GM10266 (cell line): ENCODE results near the gene ALDH3A2.

Source experiments
- DNase-seq: peaks from one replicate; pipeline ENCODE4 v3.0.0; 2012; ENCODE audit errors: extremely low spot score
- CTCF ChIP-seq: IDR thresholded peaks from 2 replicates; pipeline ENCODE4 v1.5.1; 2012; ENCODE audit warnings: mild to moderate bottlenecking, low read depth; ENCODE audit not compliant: control insufficient read depth, insufficient read depth; ENCODE audit errors: missing control alignments

Gene ALDH3A2

GRCh38 chr17:19656851-19657581, 8.5 kb downstream of the ALDH3A2 start:
- no peak for DNase-seq
- no peak for TF ChIP-seq CTCF

DNA sequence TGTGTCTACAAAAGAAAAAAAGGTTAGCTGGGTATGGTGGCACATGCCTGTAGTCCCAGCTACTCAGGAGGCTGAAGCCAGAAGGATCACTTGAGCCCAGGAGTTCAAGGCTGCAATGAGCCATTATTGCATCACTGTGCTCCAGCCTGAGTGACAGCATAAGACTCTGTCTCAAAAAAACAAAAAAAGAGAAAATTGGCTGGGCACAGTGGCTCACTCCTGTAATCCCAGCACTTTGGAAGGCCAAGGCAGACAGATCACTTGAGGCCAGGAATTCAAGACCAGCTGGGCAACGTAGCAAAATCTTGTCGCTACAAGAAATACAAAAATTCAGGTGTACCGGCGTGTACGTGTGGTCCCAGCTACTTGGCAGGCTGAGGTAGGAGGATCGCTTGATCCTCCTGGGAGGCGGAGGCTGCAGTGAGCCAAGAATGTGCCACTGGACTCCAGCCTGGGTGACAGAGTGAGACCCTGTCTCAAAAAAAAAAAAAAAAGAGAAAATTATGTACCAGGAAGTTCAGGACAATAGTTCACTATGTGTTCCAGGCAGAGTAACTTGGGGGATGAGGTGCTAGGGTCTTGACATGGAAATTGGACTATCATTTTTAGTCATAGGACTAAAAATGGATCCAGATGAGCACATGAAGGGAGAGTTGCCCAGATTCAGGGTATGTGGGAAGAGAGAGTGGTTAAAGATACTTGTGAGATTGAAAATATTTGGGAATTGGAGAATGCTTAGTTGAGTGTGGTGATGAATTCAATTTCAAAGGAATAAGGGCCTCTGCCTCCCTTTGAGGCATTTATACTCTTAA, 11.0 kb downstream of the ALDH3A2 start:
- TF ChIP-seq CTCF: no peak
- no peak for DNase-seq

- no peak for DNase-seq
- no peak for TF ChIP-seq CTCF
Observed at GRCh38 chr17:19660219-19660870, 11.8 kb downstream of the ALDH3A2 start.

- no peak for DNase-seq
- TF ChIP-seq CTCF: no peak
Observed at GRCh38 chr17:19661121-19661520, 12.6 kb downstream of the ALDH3A2 start.

DNA sequence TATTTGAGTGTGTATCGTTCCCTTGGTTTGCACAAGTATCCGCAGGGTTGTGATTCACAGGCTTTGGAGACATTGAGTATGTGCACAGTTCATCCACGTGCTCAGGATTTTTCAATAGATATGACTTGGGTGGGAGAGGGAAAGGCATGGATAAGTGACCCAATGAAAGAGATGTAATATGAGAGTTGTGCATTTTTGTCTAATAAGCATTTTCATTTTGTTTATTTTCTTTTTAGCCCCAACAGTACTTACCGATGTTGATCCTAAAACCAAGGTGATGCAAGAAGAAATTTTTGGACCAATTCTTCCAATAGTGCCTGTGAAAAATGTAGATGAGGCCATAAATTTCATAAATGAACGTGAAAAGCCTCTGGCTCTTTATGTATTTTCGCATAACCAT, 14.5 kb downstream of the ALDH3A2 start:
- no peak for TF ChIP-seq CTCF
- DNase-seq: no peak

GRCh38 chr17:19664136-19664820, 15.7 kb downstream of the ALDH3A2 start:
- TF ChIP-seq CTCF: no peak

More at GRCh38 chr17:19664136-19664820, 15.7 kb downstream of the ALDH3A2 start:
- DNase-seq: no peak
